Thyroid gland (tissue), 4 donors: ENCODE results near the gene OXLD1.

Experiments
- POLR2A ChIP-seq, 2 donors: fragments of 450-650 bp; IDR thresholded peaks; one replicate each; pipeline ENCODE4 v1.6.1; 2017; ENCODE audit warnings: antibody characterized with exemption in 2 of 2, mild to moderate bottlenecking in 2 of 2, moderate library complexity in 1 of 2
- TF ChIP-seq, protein P1 (sequence below), 6 experiments: fragments of 200-600 bp in 3 of 6; fragments of 450-650 bp in 3 of 6; sonication (generic) in 3 of 6; IDR thresholded peaks; one replicate each; pipeline ENCODE4 v1.5.1; 2016 to 2019; ENCODE audit warnings: antibody characterized with exemption in 6 of 6, mild to moderate bottlenecking in 2 of 6, inconsistent platforms in 1 of 6, moderate library complexity in 1 of 6

DNA sequence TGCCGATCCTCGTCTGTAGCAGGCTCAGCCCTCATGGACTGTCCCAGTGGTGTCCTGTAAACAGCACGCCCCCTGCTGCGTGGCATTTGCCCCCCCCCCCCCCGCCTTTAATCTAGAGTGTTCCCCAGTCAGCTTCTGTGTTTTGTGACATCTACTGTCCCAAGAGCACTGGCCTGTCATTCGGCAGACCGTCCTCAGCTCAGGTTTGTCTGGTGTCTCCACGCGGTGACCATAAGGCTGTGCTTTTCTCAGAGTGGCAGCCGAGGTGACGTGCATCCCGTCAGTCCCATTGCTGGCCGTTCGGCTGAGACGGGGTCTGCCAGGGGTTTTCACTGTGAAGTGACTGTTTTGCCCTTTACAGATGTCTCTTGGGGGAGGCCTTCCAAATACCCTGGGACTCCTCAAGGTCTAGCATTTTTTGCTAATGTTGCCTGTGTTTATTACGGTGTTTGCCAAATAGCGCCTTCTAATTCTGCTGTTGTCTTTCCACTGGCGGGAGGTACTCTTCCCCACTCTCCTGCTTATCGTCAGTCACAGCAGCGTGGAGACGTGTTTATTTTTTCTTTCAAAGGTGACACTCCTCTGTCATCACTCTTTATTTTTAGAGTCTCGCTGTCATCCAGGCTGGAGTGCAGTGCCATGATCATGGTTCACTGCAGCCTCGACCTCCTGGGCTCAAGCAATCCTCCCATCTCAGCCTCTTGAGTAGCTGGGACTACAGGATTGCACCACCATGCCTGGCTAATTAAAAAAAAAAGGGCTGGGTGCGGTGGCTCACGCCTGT, 31.0 kb upstream of the OXLD1 start:
- TF ChIP-seq POLR2A (IDR thresholded peaks at IDR 0.05), result no peak
- TF ChIP-seq, protein P1, sequence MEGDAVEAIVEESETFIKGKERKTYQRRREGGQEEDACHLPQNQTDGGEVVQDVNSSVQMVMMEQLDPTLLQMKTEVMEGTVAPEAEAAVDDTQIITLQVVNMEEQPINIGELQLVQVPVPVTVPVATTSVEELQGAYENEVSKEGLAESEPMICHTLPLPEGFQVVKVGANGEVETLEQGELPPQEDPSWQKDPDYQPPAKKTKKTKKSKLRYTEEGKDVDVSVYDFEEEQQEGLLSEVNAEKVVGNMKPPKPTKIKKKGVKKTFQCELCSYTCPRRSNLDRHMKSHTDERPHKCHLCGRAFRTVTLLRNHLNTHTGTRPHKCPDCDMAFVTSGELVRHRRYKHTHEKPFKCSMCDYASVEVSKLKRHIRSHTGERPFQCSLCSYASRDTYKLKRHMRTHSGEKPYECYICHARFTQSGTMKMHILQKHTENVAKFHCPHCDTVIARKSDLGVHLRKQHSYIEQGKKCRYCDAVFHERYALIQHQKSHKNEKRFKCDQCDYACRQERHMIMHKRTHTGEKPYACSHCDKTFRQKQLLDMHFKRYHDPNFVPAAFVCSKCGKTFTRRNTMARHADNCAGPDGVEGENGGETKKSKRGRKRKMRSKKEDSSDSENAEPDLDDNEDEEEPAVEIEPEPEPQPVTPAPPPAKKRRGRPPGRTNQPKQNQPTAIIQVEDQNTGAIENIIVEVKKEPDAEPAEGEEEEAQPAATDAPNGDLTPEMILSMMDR (IDR thresholded peaks at IDR 0.05), result no peak
